Body of pancreas (tissue), 4 donors: ENCODE data around the gene TIMM22.

Source experiments
- POLR2A ChIP-seq, 3 donors: fragments of 450-650 bp; IDR thresholded peaks; one replicate each; pipeline ENCODE4 v1.6.1; 2016; ENCODE audit warnings: antibody characterized with exemption in 3 of 3, mild to moderate bottlenecking in 2 of 3
- TF ChIP-seq, protein P1 (sequence below), 7 experiments: fragments of 450-650 bp in 4 of 7; fragments of 200-600 bp in 3 of 7; sonication (generic) in 3 of 7; IDR thresholded peaks; one replicate each; pipeline ENCODE4 v1.5.1; 2016 to 2019; ENCODE audit warnings: antibody characterized with exemption in 7 of 7

DNA sequence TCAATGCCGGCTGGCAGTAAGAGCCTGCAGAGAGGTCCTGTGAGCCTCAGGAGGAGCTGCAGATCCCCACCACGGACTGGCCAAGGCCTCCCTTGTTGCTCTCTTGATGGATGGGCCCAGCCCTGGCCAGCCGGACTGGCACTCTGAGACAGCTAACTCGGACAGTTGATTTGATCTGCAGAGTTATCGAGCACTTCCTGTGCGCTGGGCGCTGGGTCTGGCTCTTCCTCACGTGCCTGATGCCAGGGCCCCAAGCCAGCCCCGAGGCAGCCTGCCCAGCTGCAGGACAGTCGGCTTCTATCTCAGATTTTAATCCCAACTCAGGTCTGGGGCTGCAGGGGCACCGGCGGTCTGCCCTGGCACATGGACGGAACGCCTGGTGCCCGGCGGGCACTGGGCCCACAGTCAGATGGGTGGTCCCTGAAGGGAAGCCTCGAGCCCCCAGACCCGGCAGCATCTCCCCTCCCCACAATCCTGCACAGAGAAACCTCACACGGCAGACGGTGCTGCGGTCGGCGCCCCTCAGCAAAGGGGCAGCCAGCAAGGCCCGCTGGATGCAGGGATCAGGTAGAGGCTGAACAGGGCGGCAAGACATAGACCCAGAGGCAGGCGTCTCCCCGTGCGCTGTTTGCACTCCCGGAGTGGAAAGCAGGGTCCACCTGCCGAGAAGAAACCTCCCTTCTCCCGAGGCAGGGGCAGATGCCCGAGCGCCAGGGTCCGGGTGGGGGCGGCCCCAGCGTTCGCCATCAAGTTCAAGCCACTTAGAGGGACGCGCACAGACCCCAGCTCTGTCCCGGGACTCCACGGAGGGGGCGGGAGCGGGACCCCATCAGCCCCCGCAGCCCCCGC lies 34.0 kb downstream of the TIMM22 start:
- TF ChIP-seq, protein P1, sequence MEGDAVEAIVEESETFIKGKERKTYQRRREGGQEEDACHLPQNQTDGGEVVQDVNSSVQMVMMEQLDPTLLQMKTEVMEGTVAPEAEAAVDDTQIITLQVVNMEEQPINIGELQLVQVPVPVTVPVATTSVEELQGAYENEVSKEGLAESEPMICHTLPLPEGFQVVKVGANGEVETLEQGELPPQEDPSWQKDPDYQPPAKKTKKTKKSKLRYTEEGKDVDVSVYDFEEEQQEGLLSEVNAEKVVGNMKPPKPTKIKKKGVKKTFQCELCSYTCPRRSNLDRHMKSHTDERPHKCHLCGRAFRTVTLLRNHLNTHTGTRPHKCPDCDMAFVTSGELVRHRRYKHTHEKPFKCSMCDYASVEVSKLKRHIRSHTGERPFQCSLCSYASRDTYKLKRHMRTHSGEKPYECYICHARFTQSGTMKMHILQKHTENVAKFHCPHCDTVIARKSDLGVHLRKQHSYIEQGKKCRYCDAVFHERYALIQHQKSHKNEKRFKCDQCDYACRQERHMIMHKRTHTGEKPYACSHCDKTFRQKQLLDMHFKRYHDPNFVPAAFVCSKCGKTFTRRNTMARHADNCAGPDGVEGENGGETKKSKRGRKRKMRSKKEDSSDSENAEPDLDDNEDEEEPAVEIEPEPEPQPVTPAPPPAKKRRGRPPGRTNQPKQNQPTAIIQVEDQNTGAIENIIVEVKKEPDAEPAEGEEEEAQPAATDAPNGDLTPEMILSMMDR (IDR thresholded peaks at IDR 0.05) = no peak
- no peak for TF ChIP-seq POLR2A (IDR thresholded peaks at IDR 0.05)
